GM19452 (cell line): ENCODE data around the gene FFAR3.
"Not testable (repeated sequence)": the region's sequence is repeated elsewhere in the genome, so short reads cannot be mapped to it uniquely, and the experiment has no call there.

Experiments used
- ATAC-seq: cut with Tn5 transposase; IDR thresholded peaks from one replicate; pipeline ENCODE4 v1.9.1; 2021; ENCODE audit not compliant: unreplicated experiment

The FFAR3 gene

GRCh38 chr19:35399948-35400772 is 41.9 kb downstream of the FFAR3 start:
- no peak for ATAC-seq

GRCh38 chr19:35400773-35401100 is 42.5 kb downstream of the FFAR3 start:
- ATAC-seq: no peak

- ATAC-seq: not testable (repeated sequence)
Observed at GRCh38 chr19:35401416-35401815, 43.2 kb downstream of the FFAR3 start.

- ATAC-seq: no peak
Observed at GRCh38 chr19:35403116-35403760, 45.0 kb downstream of the FFAR3 start.

- peak; percentile 57 for ATAC-seq
Observed at GRCh38 chr19:35404879-35405622, 46.8 kb downstream of the FFAR3 start.

- no peak for ATAC-seq
Observed at GRCh38 chr19:35407619-35408018, 49.4 kb downstream of the FFAR3 start.

- peak; percentile 73 for ATAC-seq
Observed at GRCh38 chr19:35408284-35409171, 50.3 kb downstream of the FFAR3 start.

- ATAC-seq: no peak
Observed at GRCh38 chr19:35409191-35409590, 50.9 kb downstream of the FFAR3 start.
